ENCODE results near the gene RAB30.
A peak's percentile ranks its signal among the peaks of the same experiment; 100 is the strongest.

The RAB30 gene

DNA sequence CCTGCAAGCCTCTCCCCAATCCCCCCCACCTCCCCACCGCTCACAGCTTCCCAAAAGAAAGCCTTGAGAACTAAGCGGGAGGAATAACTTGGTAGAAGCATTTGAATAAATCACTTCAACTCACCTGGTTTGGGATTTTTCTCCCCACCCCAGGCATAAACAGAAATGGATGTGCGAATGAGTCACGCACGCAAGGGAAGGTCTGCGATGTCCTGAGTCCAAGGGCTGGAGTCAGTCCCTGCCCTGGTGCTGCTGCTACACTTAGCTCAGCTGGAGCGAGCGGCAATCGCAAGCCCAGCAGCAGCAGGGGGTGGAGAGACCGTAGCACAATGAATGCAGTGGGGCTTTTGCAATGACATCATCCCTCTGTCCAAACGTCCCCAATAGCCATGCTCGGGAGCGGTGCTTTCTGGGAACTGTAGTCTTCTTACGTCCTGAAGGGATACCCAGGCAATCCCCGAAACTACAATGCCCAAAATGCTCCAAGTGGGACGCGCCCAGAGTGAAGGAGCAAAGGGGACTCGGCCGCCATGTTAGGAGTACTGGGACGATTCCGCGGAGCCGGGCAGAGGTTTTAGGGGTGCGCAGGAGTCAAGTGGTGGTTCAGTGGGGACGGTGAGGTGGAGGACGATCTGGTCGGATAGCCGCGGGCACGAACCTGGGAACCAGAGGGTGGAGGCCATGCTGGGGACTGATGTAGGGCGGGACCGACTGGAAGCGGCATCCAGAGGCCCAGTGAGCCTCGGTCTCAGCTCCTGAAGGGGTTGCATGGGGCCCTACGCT is at the start of gene RAB30:
TSS of gene RAB30 (minus strand) at position 331 of the 783 bp plus-strand sequence. CDS start 74,581 bp downstream, outside the sequence.
- DNase-seq = peak; percentile 99

- DNase-seq = no peak
Measured at GRCh38 chr11:83120327-83120726, 48.6 kb upstream of the RAB30 start.

GRCh38 chr11:83119216-83119615 is 47.5 kb upstream of the RAB30 start:
- no peak for DNase-seq

GRCh38 chr11:83118814-83119213 is 47.1 kb upstream of the RAB30 start:
- DNase-seq = no peak

DNA sequence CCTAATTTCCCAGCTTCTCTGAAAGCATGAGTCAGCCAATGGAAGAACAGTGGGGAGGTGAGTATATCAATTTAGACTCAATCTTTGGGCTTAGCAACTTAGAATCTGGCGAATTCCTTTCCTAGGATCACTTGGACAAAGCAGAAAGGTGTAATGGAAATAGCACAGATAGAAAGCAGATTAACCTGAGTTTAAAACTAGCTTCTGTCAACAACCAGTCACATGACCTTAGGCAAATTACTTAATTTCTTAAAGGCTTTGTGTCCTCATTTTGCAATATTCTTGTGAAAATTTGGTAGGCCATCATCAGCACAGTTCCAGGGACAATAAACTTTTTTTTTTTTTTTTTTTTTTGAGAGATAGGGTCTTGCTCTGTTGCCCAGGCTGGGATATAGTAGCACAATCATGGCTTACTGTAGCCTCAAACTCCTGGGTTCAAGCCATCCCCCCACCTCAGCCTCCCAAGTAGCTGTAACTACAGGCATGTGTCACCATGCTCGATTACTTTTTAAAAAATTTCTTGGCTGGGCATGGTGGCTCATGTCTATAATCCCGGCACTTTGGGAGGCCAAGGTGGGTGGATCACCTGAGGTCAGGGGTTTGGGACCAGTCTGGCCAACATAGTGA is 44.4 kb upstream of the RAB30 start:
- DNase-seq = no peak

- no peak for DNase-seq
Measured at GRCh38 chr11:83115551-83115950, 43.9 kb upstream of the RAB30 start.

DNA sequence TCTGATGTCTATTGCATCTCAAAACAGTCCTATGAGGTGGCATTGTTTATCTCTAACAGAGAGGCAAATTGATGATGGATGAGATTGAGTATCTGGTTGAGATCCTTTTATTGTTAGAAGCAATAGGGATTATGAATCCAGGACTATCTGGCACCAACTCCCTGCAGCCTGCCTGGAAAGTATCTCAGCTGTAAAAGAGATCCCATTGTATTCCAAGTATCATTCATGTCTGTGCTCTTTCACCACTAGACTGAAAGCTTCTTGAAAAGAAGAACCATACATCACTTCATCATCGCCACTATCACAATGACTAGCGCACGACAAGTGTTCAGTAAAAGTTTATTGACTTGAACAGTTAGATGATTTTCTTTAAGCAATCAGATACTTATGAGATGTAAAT is 43.3 kb upstream of the RAB30 start:
- DNase-seq = no peak

- no peak for DNase-seq
Measured at GRCh38 chr11:83112886-83113285, 41.2 kb upstream of the RAB30 start.

- DNase-seq = no peak
Measured at GRCh38 chr11:83105168-83105567, 33.5 kb upstream of the RAB30 start.

GRCh38 chr11:83102834-83103233 is 31.1 kb upstream of the RAB30 start:
- DNase-seq = no peak

DNA sequence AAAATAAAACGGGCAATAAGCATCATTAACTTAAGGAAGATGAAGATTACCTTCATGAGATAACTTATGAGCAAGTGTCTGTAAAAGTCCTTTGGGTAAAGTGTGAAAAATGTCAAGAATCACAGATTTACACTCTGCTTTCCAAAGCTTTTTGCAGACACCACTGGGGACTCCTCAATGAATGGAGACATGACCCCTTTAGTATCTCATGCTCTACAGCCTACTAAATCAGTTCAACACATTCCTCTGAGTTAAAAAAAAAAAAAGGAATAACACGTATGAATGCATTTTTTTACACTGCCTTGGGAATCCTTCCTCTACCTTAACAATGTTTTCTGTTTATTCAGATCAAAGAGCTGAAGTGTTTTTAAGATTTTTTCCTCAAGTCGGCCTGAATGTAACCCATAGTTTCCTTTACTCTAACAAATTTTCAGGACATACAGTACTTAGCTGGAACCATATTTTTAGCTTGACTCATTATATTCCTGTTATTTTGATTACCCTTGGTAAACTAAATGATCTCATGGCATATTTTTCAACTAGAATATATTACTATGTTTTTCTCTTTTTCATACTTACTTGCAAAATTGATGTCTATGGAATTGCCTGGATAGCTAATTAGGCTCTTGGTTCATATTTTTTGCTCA is 25.9 kb upstream of the RAB30 start:
- no peak for DNase-seq

GRCh38 chr11:83093634-83094033 is 21.9 kb upstream of the RAB30 start:
- DNase-seq = no peak

GRCh38 chr11:83092488-83093384 is 21.0 kb upstream of the RAB30 start:
- peak; percentile 10 for DNase-seq

- no peak for DNase-seq
Measured at GRCh38 chr11:83088965-83089364, 17.3 kb upstream of the RAB30 start.

DNA sequence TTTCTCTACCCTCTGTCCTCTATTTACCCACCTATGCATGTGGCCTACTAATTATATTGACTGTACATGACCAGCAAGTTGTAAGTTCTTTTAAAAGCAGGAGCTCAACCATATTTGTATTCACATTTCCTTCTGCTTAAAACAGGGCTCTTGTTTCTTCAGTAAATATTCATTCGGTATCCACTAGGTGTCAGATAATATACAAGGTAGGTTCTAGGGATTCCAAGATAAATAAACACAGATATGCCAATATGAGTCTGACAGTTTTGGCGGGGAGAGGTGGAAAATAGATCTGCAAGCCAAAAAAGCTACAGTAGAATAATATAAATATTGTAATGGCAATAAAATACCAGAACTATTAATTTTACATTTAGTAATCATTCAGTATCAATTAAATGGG is 15.3 kb upstream of the RAB30 start:
- DNase-seq = peak; percentile 63

GRCh38 chr11:83079820-83080219 is 8.1 kb upstream of the RAB30 start:
- no peak for DNase-seq

DNA sequence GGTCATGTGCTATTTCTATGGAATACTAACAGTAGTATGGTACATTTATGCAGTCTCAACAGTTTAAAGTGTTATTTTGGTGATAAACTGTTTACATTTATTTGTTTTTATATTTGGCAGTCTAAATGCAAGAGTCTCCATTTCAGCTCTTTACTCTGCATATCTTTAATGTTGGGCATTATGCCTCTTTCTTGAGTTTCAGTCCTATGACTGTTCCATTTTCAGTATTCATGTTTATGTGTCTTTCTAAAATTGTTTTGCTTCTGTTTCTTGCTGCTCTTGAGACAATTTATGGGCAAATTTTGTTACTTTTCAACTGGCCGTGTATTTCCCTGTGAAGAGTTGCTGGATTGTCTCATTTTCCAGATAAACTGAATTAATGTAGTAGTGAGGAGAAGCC is 6.6 kb upstream of the RAB30 start:
- no peak for DNase-seq

GRCh38 chr11:83073884-83074283 is 2.2 kb upstream of the RAB30 start:
- no peak for DNase-seq

- no peak for DNase-seq
Measured at GRCh38 chr11:83073258-83073657, 1.6 kb upstream of the RAB30 start.

DNA sequence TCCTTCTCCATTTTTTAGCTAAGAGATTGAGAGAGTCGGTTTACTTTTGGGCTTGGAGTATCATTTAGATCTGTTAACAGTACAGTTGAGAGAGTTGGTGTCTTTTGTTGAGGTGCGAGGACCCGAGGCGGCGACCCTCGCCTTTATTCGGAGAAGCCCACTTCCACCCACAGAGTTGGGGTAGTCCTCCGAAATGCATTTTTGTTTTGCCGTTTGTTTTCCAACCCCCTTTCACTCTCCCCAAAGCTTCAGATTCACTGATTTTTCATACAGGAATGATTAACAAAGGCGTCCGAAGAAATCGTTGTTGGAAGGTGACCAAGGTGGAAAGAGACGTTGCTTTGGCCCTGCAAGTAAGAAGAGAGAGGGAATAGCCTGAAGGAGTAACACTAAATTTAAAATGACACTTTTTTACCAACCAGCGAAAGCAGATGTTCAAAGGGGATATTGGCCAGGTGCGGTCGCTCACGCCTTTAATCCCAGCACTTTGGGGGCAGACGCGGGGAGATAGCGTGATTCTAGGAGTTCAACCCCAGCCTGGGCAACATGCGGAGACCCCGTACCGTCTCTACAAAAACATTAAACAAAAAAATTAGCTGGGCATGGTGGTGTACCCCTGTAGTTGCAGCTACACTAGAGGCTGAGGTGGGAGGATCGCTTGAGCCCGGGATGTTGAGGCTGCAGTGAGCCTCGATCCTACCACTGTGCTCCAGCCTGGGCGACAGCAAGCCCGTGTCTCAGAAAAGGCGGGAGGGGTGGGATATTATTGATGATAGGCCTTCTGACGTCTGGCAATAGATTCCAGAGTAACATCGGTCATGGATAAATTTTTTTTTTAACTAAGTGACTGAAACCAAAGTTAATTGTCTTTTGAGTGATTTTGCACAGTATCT is 899 bp upstream of the RAB30 start:
- DNase-seq = no peak

DNA sequence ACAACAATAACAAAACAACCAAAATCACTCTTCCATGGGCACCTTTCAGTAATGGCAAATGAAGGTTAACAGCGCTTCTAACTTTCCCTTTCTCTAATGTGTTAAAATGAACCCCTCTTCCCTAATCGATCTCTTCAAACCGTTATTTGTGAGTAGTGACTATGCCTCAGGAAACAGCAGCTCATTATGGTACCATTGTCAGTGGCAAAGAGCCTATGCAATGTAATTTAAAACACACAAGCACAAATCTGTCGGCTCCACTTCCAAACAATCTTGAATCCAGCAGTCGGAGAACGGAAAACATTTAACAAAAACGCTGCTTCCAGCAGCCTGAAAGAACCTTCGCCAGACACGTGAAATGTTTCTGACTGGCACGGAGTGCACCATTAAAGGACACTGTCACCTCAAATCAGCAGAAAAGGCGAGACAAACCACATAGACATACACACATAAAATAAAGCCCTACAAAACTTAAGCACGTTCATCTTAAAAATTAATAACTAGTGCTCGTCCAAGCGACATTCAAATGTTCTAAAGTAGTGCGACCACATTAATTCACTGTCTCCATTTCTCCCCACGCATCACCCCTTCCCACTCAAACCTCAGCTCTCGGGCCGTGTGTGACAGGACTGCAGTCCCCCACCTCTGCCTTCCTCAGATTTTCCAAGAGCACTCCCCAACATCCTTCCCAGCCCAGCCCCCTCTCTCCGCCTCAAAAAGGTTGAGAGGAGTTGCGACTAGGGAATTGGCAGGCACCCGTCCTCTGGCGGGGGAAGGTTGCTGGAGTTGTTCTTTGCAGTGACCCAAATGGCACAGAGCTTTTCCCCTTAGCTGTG is 748 bp downstream of the RAB30 start:
- DNase-seq = no peak
